GM12878 (cell line): ENCODE measurements around the gene CYP2C19. TPM values are rescaled to one million over a fixed set of nuclear protein-coding genes. Genes with fewer than 3 reads are reported as not detected.

ENCODE experiments used
- ATAC-seq: fragments of 200-7000 bp; cut with Tn5 transposase; 3 replicates; pipeline ENCODE4 v1.9.1; 2020; ENCODE audit warnings: mild to moderate bottlenecking, moderate library complexity
- BruUV-seq: library from RNA; stranded (reverse); fragments of 400-500 nt; replicated peaks from 2 replicates; lab custom pipeline; 2021; lab: Mats Ljungman, UMichigan
- CTCF ChIA-PET: fragments of 300-600 bp; sonication (Branson Sonifier 250); formaldehyde crosslinking; extraction: SDS; loops from one replicate; lab custom pipeline; 2021; ENCODE audit warnings: inconsistent platforms; lab: Yijun Ruan, JAX
- POLR2A ChIA-PET: fragments of 350-600 bp; formaldehyde crosslinking; extraction: SDS; loops from one replicate; lab custom pipeline; 2021; ENCODE audit warnings: inconsistent platforms; lab: Charles Lee
- RAD21 ChIA-PET: fragments of 300-600 bp; sonication (Branson Sonifier 250); formaldehyde crosslinking; loops from one replicate; lab custom pipeline; 2023; ENCODE audit warnings: antibody characterized with exemption; ENCODE audit not compliant: unreplicated experiment; lab: Charles Lee
- SMC1A ChIA-PET: fragments of 300-600 bp; sonication (Branson Sonifier 250); formaldehyde crosslinking; loops from one replicate; lab custom pipeline; 2023; ENCODE audit not compliant: unreplicated experiment, uncharacterized antibody; lab: Charles Lee
- DNase-seq: peaks from one replicate; pipeline ENCODE4 v3.0.0-alpha.2; 2011; ENCODE audit warnings: low read depth, low spot score
- FAIRE-seq: peaks from 3 replicates; lab custom pipeline; 2011; peaks lifted over from hg19 to GRCh38; lab: Jason Lieb, UNC
- H2AFZ ChIP-seq: 2 replicates; pipeline ENCODE4 v1.6.0; 2011; ENCODE audit warnings: low read depth, low read length, control low read depth; ENCODE audit not compliant: control insufficient read depth
- H3K27ac ChIP-seq: 2 replicates; pipeline ENCODE4 v1.5.1; 2011; ENCODE audit warnings: control low read depth; ENCODE audit not compliant: control insufficient read depth, insufficient read depth
- H3K27me3 ChIP-seq, 2 experiments: replicated peaks in 1 of 2; 2 replicates each; pipeline versions ENCODE4 v1.6.0 to v1.6.1; 2011; ENCODE audit warnings: low read length in 1 of 2; ENCODE audit not compliant: control insufficient read depth in 2 of 2, insufficient read depth in 2 of 2
- H3K36me3 ChIP-seq, 2 experiments: 2 replicates each; pipeline ENCODE4 v1.5.1; 2011; ENCODE audit warnings: low read length in 1 of 2; ENCODE audit not compliant: control insufficient read depth in 2 of 2, insufficient read depth in 2 of 2
- H3K4me1 ChIP-seq: 2 replicates; pipeline ENCODE4 v1.6.1; 2011; ENCODE audit warnings: mild to moderate bottlenecking, low read length, moderate library complexity, mixed read lengths; ENCODE audit not compliant: control insufficient read depth, insufficient read depth
- H3K4me2 ChIP-seq: 2 replicates; pipeline ENCODE4 v1.6.0; 2011; ENCODE audit warnings: control low read depth; ENCODE audit not compliant: control insufficient read depth, insufficient read depth
- H3K4me3 ChIP-seq: fragments of 200-600 bp; sonication (generic); 2 replicates; pipeline ENCODE4 v1.5.1; 2016
- H3K79me2 ChIP-seq: 2 replicates; pipeline ENCODE4 v1.6.0; 2011; ENCODE audit warnings: low read length; ENCODE audit not compliant: control insufficient read depth, insufficient read depth
- H3K9ac ChIP-seq: 2 replicates; pipeline ENCODE4 v1.8.0; 2011; ENCODE audit warnings: low read length, control low read depth, mixed read lengths; ENCODE audit not compliant: control insufficient read depth, insufficient read depth
- H3K9me3 ChIP-seq: replicated peaks from 3 replicates; pipeline ENCODE4 v1.5.1; 2011; ENCODE audit warnings: mild to moderate bottlenecking, low read length; ENCODE audit not compliant: control insufficient read depth, insufficient read depth
- H4K20me1 ChIP-seq: 2 replicates; pipeline ENCODE4 v1.6.0; 2011; ENCODE audit not compliant: control insufficient read depth, insufficient read depth
- ASH2L ChIP-seq: fragments of 300-600, 200-600 bp; sonication (generic); IDR thresholded peaks from 2 replicates; pipeline ENCODE4 v1.6.1; 2017; ENCODE audit warnings: low read depth, mild to moderate bottlenecking, borderline replicate concordance
- BRCA1 ChIP-seq: IDR thresholded peaks from 2 replicates; pipeline ENCODE4 v1.6.1; 2011; ENCODE audit warnings: low read depth, low read length, improper control_type of control experiment
- CBFB ChIP-seq: IDR thresholded peaks from 2 replicates; pipeline ENCODE4 v1.6.1; 2016; ENCODE audit warnings: antibody characterized with exemption, low read depth
- ETV6 ChIP-seq, 2 experiments: fragments of 450-650 bp in 1 of 2; IDR thresholded peaks in 1 of 2; conservative IDR thresholded peaks in 1 of 2; 2 replicates each; pipeline ENCODE4 v1.6.1; 2014; ENCODE audit warnings: antibody characterized with exemption in 1 of 2, borderline replicate concordance in 1 of 2, low read depth in 1 of 2, mild to moderate bottlenecking in 1 of 2, moderate library complexity in 1 of 2
- FOS ChIP-seq: IDR thresholded peaks from 3 replicates; pipeline ENCODE4 v1.6.1; 2011; ENCODE audit warnings: borderline replicate concordance; ENCODE audit not compliant: insufficient read length; ENCODE audit errors: extremely low read depth
- FOXM1 ChIP-seq: IDR thresholded peaks from 2 replicates; pipeline ENCODE4 v1.6.1; 2012; ENCODE audit warnings: low read depth, mild to moderate bottlenecking, inconsistent platforms, low read length, moderate library complexity
- GABPA ChIP-seq: IDR thresholded peaks from 2 replicates; pipeline ENCODE4 v1.6.1; 2014; ENCODE audit warnings: antibody characterized with exemption, low read depth, mild to moderate bottlenecking, inconsistent platforms
- MLLT1 ChIP-seq: fragments of 450-650 bp; IDR thresholded peaks from 2 replicates; pipeline ENCODE4 v1.6.1; 2016; ENCODE audit warnings: mild to moderate bottlenecking
- POU2F2 ChIP-seq: IDR thresholded peaks from 3 replicates; pipeline ENCODE4 v1.6.1; 2011; ENCODE audit warnings: low read depth, mild to moderate bottlenecking, low read length, borderline replicate concordance
- RAD21 ChIP-seq: IDR thresholded peaks from 2 replicates; pipeline ENCODE4 v1.6.1; 2011; ENCODE audit warnings: mild to moderate bottlenecking, low read depth, low read length, moderate library complexity; ENCODE audit not compliant: insufficient read depth
- RAD51 ChIP-seq: fragments of 450-650 bp; IDR thresholded peaks from 2 replicates; pipeline ENCODE4 v1.6.1; 2016; ENCODE audit warnings: moderate library complexity, mild to moderate bottlenecking, inconsistent platforms
- SMAD1 ChIP-seq: fragments of 450-650 bp; IDR thresholded peaks from 2 replicates; pipeline ENCODE4 v1.6.1; 2018; ENCODE audit warnings: mild to moderate bottlenecking, low read depth; ENCODE audit not compliant: partially characterized antibody
- WRNIP1 ChIP-seq: IDR thresholded peaks from 2 replicates; pipeline ENCODE4 v1.6.1; 2011; ENCODE audit warnings: low read depth, low read length, improper control_type of control experiment, borderline replicate concordance
- ZZZ3 ChIP-seq: IDR thresholded peaks from 2 replicates; pipeline ENCODE4 v1.6.1; 2011; ENCODE audit warnings: low read depth; ENCODE audit not compliant: control insufficient read depth, insufficient read length
- WGBS: methylation state at CpG from one replicate; pipeline ENCODE4 v1.1.6; 2016; ENCODE audit warnings: low lambda C conversion rate; ENCODE audit not compliant: insufficient replicate concordance, insufficient coverage; ENCODE audit errors: missing lambda C conversion rate; 5-methylcytosine and 5-hydroxymethylcytosine counted together
- in situ Hi-C: fragments of 300-500 bp; cut with MboI; formaldehyde crosslinking; loops from 9 replicates; pipeline ENCODE4 v1.14.3; 2018; ENCODE audit warnings: mixed read lengths
- intact Hi-C: fragments of 100-400 bp; cut with micrococcal nuclease; formaldehyde crosslinking; loops from one replicate; pipeline ENCODE4 v1.14.2; 2022; ENCODE audit not compliant: unreplicated experiment
- polyA plus RNA-seq, 11 experiments: library from polyadenylated mRNA; depleted of rRNA in 4 of 11; unstranded in 6 of 11; stranded (reverse) in 5 of 11; fragments of >200 nt; fragmentation: Nextera tagmentation in 4 of 11; fragmentation: Illumina TruSeq in 1 of 11; extraction: Ambion mirVana in 4 of 11; extraction: Trizol in 1 of 11; gene quantifications; 1 replicate in 1 of 11; 2 replicates in 10 of 11; pipeline versions ENCODE4 v1.2.1 to v1.2.3, GENCODE V29; 2011 to 2016; ENCODE audit warnings: inconsistent platforms in 2 of 11, missing spikeins in 2 of 11, low read depth in 1 of 11
- total RNA-seq, 4 experiments: library from RNA; depleted of rRNA in 3 of 4; stranded (reverse); fragments of >200 nt in 3 of 4; fragmentation: Illumina TruSeq in 1 of 4; extraction: Trizol in 1 of 4; gene quantifications; 2 replicates each; pipeline versions ENCODE4 v1.2.1 to v1.2.3, GENCODE V29; 2013 to 2021
- TF ChIP-seq, protein P1 (sequence below): IDR thresholded peaks from 2 replicates; pipeline ENCODE4 v1.6.1; 2012; ENCODE audit warnings: improper control_type of control experiment, low read depth, low read length; ENCODE audit not compliant: insufficient replicate concordance
- TF ChIP-seq, protein P2 (sequence below): fragments of 450-650 bp; IDR thresholded peaks from 2 replicates; pipeline ENCODE4 v1.6.1; 2017; ENCODE audit warnings: antibody characterized with exemption, mild to moderate bottlenecking, moderate library complexity

Gene CYP2C19
- total and polyA plus RNA-seq, 10 of the 15 experiments (the other 5 are each of a cell fraction or from before 2014, with no cell fraction given) = not detected

- intact Hi-C loops = no loop called here
- Histone ChIP-seq H3K4me3 (no peak overlapping the region), H3K9ac (no peak overlapping the region), H3K27me3 (no peaks in the 10 kb centered on the region), H3K9me3 (no peaks in the 10 kb centered on the region), H3K36me3 (no peaks in the 10 kb centered on the region), H2AFZ (no peak overlapping the region), H3K27ac (no peak overlapping the region), H3K79me2 (no peaks in the 10 kb centered on the region), H3K4me1 (no peaks in the 10 kb centered on the region), H4K20me1 (no peaks in the 10 kb centered on the region), H3K4me2 (no peak overlapping the region)
- WGBS = 0% methylated on average over 1 of the region's 1 CpG
- BruUV-seq = no TSS peak
- DNase-seq (no peak), ATAC-seq (no peak), FAIRE-seq (no peak)
- ChIA-PET SMC1A (interaction anchor here (2.1 kb wide), 1 partner anchor 20 kb away, joined by 7 read pairs; no protein-coding TSS in a partner anchor), POLR2A (no interaction called here), CTCF (no interaction called here), RAD21 (no interaction called here)
- in situ Hi-C loops = no loop called here
- no peak for TF ChIP-seq FOS
- no peak for TF ChIP-seq RAD51
- TF ChIP-seq ETV6 (conservative IDR thresholded peaks at IDR 0.05 in 1 of 2, IDR thresholded peaks at IDR 0.05 in 1 of 2; ENCODE audit: borderline replicate concordance in 1 of 2, low read depth in 1 of 2) = no peak
- TF ChIP-seq, protein P1, sequence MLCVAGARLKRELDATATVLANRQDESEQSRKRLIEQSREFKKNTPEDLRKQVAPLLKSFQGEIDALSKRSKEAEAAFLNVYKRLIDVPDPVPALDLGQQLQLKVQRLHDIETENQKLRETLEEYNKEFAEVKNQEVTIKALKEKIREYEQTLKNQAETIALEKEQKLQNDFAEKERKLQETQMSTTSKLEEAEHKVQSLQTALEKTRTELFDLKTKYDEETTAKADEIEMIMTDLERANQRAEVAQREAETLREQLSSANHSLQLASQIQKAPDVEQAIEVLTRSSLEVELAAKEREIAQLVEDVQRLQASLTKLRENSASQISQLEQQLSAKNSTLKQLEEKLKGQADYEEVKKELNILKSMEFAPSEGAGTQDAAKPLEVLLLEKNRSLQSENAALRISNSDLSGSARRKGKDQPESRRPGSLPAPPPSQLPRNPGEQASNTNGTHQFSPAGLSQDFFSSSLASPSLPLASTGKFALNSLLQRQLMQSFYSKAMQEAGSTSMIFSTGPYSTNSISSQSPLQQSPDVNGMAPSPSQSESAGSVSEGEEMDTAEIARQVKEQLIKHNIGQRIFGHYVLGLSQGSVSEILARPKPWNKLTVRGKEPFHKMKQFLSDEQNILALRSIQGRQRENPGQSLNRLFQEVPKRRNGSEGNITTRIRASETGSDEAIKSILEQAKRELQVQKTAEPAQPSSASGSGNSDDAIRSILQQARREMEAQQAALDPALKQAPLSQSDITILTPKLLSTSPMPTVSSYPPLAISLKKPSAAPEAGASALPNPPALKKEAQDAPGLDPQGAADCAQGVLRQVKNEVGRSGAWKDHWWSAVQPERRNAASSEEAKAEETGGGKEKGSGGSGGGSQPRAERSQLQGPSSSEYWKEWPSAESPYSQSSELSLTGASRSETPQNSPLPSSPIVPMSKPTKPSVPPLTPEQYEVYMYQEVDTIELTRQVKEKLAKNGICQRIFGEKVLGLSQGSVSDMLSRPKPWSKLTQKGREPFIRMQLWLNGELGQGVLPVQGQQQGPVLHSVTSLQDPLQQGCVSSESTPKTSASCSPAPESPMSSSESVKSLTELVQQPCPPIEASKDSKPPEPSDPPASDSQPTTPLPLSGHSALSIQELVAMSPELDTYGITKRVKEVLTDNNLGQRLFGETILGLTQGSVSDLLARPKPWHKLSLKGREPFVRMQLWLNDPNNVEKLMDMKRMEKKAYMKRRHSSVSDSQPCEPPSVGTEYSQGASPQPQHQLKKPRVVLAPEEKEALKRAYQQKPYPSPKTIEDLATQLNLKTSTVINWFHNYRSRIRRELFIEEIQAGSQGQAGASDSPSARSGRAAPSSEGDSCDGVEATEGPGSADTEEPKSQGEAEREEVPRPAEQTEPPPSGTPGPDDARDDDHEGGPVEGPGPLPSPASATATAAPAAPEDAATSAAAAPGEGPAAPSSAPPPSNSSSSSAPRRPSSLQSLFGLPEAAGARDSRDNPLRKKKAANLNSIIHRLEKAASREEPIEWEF = no peak
- TF ChIP-seq SMAD1 = no peak
- no peak for TF ChIP-seq RAD21
- TF ChIP-seq MLLT1 = no peak
- TF ChIP-seq FOXM1 = no peak
- no peak for TF ChIP-seq ZZZ3
- TF ChIP-seq WRNIP1 = no peak
- no peak for TF ChIP-seq CBFB
- TF ChIP-seq, protein P2, sequence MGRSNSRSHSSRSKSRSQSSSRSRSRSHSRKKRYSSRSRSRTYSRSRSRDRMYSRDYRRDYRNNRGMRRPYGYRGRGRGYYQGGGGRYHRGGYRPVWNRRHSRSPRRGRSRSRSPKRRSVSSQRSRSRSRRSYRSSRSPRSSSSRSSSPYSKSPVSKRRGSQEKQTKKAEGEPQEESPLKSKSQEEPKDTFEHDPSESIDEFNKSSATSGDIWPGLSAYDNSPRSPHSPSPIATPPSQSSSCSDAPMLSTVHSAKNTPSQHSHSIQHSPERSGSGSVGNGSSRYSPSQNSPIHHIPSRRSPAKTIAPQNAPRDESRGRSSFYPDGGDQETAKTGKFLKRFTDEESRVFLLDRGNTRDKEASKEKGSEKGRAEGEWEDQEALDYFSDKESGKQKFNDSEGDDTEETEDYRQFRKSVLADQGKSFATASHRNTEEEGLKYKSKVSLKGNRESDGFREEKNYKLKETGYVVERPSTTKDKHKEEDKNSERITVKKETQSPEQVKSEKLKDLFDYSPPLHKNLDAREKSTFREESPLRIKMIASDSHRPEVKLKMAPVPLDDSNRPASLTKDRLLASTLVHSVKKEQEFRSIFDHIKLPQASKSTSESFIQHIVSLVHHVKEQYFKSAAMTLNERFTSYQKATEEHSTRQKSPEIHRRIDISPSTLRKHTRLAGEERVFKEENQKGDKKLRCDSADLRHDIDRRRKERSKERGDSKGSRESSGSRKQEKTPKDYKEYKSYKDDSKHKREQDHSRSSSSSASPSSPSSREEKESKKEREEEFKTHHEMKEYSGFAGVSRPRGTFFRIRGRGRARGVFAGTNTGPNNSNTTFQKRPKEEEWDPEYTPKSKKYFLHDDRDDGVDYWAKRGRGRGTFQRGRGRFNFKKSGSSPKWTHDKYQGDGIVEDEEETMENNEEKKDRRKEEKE = no peak
- no peak for TF ChIP-seq GABPA
- TF ChIP-seq POU2F2 = no peak
- no peak for TF ChIP-seq ASH2L
- no peak for TF ChIP-seq BRCA1
Measured at GRCh38 chr10:94879214-94879613, 116.7 kb downstream of the CYP2C19 start.
